GDM1 (cell line): ENCODE results near the gene AMT.
A peak's percentile ranks its signal among the peaks of the same experiment; 100 is the strongest.
"Not testable (repeated sequence)": the region's sequence is repeated elsewhere in the genome, so short reads cannot be mapped to it uniquely, and the experiment has no call there.

Source experiments
- DNase-seq: peaks from one replicate; lab custom pipeline; 2025; lab: John Stamatoyannopoulos, UW

The AMT gene

DNA sequence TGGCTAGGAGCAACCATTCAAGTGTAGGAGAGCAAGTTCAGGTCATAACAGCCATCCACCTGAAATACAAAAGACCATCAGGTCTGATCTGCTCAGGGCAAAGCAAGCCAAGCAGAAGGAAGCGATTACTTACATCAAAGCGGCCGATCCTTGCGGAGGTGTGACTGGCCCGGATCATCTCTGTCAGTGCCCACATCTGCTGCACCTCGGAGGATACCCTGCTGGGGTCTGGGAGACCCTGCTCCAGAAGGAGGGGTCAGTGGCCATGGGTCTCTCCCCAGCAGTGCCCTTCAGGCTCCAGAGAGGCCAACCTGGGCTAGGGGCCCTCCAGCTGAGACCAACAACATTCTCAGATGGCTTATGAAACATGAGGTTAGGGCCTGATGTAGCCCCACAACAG lies 2.5 kb upstream of the AMT start:
- no peak for DNase-seq

GRCh38 chr3:49421890-49422378 lies 339 bp downstream of the AMT start:
- DNase-seq, result no peak

DNA sequence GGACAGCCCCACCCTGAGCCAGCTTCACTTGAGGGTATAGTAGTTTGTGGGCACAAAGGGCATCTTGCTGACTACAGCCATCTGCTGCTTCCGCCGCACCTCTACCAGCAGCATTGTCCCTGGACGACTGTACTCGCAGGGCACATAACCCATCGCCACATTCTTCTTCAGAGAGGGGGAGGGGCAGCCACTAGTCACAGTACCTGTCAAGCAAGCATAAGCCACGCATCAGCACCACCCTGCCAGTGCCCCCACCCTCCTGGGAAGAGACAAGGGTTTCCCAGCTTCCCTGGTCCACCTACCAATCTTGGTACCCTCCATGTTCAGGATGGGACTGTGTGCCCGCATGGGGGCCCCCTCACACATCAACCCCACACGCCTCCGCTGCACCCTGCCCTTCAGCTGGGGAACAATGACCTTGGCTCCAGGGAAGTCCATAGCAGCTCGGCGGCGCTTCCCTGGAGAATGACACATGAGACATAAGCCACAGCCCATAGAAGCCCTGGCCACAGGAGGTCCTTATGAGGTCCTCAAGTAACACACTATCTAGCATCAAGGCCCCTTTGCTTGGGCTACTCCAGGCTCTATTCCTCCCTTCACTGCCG lies 4.7 kb downstream of the AMT start:
- no peak for DNase-seq

- no peak for DNase-seq
These were observed 5.4 kb downstream of the AMT start for GRCh38 chr3:49416867-49417266.

DNA sequence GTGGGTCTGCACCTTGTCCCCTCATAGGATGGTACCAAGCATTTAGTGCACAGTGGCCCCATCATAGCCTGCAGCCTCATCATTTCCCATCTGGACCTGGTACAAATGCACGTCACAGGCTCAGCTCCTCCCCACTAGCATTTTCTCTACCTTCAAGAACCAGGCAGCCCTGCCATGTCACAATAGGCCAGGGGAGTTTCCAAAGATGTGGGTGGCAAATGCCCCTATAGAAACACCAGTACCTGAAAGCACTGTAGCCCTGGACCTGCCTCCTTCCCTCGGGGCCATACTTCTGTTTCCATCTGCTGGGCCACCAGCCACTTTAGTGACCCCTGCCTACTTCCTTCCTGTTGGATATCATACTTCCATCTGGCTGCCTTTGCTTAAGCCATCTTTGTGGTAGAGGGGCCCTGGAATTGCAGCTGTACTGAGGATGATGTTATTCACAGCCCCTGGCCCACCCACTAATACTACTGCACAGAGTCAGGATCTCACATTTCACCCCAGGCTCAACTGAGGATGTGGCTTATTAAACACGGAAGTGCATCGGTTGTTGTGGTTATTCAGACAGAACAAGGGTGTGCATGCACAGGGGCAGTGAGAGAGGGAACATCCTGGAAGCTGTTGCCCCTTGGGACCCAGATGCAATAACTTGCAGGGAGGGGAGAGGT lies 6.2 kb downstream of the AMT start:
- peak; percentile 66 for DNase-seq

DNA sequence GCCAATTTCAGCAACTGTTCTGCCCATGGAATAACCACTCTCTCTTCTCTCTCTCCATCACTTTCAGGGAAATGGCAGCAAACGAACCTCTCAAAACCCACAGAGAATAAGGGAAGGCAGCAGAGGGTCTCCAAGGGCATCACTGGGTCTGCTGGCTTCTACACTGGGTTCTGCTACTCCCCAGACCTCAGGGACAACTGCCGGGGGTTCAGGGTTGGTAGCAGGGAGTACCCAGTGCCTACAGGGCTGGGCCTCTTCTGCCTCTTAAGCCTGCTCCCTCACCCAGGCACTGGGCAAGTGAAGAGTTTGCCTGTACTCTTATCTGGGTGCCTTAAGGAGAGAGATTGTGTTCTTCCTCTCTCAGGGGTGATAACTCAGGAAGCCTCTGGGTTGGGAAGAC lies 7.5 kb downstream of the AMT start:
- no peak for DNase-seq

DNA sequence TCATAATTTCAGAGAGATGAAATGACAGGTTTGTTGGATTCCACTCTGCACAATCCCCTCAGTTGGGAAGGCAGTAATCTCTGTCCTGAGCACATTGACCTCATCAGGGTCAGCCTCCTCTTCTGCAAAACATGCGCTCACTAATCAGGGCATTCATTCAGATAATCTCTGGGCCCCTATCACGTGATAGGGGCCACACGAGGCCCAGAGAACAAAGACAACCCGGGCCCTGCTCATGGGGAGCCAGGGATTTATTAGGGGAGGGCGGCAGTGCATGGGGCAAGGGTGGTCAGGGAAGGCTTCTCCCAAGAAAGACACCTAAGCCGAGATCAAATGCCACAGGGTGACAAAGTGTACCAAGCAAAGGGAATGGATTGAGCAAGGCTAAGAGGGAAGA lies 8.9 kb downstream of the AMT start:
- DNase-seq, result no peak

DNA sequence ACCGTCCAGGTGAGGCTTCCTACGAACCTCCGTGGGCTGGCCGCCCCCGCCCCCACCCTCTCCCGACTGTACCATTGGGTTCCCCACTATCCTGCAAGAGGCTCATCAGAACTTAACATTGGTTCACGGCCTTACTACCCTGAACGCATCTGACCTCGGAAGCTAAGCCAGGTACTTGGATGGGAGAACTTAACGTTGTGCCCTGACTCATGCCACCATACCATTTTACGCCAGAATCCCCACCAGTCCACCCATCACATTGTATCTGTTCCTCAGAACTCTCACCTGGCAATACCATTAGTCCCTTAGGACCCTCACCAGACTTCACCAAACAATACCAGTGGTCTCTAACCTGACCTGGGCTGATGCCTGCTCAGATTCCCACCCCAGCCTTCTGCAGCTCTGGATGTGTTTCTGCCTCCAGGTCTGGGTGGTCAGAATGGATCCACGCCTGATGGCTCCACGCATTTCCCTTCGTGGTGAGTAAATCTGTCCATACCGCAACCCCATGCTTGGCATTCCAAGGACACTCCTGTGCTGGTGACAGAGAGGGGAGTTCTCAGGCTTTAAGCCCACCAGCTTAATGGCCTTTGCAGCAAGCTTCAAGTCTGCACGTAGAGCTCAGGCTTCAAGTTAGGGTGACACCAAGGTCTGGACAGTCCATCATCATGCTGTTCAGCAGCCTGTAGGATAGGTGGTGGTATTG lies 9.5 kb downstream of the AMT start:
- DNase-seq, result no peak

- peak; percentile 99 for DNase-seq
These were observed 10.2 kb downstream of the AMT start, which contains the start of the genes RHOA and TCTA for GRCh38 chr3:49411968-49412631. RHOA (minus strand) TSS chr3:49411976; CDS start chr3:49375589, 36,387 bp downstream. TCTA (plus strand) TSS chr3:49412423; CDS start chr3:49412427, 4 bp downstream.

DNA sequence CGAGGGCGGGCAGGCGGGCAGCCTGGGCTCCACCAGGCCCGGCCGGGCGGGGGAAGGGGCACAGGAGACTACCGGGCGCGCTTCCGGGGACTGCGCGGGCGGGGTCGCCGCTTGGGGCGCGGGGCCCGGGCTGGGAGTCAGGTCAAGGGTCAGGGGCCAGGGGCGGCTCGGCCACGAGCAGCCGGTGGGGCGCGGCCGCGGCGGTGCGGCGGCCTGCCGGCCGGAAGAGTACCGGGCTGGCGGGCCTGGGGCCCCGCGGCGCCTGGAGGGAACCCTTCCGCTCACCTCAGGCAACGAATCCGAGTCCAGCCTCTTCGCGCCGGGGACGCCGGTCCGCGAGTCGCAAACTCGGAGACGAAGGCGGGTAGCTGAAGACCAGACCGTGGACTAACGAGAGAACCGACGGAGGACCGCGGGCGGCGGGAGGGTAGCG lies 10.7 kb downstream of the AMT start:
- DNase-seq, result no peak

DNA sequence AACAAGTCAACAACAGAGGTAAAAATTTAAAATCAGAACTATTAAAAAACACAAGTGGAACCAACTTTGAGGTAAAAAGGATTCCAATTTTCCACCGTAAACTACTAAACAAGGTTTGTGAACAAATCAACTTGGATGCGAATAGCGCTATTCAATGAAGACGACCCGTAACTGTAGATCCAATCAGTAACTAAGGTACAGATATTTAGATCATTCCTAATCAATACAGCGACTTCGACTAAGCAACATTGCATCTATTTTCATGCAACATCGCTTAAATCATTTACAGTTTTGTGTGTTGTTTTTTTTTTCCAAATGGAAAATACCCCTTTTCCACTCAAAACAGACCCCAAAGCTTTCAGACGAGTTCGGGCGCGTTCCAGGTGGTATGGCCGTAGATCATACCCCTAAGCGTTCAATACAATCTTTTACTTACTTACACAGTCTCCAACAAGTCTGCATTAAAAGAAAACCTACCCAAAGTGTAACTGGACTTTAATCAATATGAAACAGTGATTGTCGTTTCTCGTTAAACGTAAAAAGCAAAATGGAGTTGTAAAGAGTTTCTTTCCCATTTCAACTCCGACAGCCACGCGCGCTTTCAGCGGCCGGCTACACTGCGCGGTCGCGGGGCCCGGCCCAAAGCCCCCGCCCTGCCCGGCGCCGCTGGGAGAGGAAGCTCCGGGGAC lies 11.3 kb downstream of the AMT start:
- no peak for DNase-seq

DNA sequence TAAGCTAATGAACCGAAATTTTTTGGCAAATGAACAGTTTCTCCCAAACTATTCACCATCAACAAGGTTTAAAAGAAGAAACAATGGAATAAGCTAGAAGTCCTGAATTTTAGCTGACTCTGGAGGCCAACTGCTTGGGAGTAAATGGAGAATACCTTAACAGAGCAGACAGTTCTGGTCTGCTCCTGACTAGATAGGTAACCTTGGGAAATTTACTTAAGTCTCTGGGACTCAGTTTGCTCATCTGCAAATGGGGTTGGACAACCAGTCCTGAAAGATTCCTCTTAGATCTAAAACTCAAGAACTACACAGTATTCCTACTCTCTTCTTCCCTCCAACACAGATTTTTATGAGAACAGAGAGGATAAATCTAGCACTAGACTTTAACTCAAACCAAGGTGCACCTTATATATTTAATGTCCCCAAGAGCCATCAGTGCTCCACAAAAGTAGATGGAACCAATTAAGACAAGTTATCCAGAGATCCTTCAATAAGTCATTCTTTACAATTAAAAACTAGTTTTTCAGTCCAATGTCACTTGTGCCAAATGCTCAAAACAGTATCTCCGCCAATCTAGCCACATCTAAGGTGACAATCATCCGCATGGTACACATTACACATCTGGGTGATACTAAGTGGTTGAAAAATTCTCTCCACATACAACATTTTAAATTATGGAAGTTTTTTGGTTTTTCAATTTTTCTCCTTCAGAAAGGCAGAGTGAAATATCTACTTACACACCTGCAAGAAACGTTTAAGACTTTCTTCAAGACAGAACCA lies 12.0 kb downstream of the AMT start:
- no peak for DNase-seq

- no peak for DNase-seq
These were observed 15.4 kb downstream of the AMT start for GRCh38 chr3:49406571-49407565.

DNA sequence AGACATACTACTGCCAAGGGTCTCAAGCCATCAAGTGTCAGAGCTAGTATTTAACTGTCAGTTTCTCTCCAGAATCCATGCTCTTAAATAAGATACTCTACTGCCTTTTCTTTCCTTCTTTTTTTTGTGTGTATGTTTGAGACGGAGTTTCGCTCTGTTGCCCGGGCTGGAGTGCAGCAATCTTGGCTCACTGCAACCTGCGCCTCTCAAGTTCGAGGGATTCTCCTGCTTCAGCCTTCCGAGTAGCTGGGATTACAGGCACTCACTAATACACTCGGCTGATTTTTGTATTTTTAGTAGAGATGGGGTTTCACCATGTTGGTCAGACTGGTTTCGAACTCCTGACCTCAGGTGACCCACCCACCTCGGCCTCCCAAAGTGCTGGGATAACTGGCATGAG lies 16.7 kb downstream of the AMT start:
- not testable (repeated sequence) for DNase-seq

DNA sequence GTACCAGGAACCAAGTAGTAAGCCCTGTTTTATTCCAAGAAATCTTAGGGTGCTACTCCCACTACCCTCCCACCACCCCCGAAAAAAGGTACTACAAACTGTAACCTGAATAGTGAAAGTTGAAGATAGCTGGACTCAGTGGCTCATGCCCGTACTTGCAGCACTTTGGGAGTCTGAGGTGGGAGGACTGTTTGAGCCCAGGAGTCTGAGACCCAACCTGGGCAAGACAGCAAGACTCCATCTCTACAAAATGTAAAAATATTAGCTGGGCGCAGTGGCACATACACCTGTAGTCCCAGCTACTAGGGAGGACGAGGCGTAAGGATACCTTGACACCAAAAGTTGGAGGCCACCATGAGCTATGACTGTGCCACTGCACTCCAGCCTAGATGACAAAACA lies 18.4 kb downstream of the AMT start:
- DNase-seq, result no peak

DNA sequence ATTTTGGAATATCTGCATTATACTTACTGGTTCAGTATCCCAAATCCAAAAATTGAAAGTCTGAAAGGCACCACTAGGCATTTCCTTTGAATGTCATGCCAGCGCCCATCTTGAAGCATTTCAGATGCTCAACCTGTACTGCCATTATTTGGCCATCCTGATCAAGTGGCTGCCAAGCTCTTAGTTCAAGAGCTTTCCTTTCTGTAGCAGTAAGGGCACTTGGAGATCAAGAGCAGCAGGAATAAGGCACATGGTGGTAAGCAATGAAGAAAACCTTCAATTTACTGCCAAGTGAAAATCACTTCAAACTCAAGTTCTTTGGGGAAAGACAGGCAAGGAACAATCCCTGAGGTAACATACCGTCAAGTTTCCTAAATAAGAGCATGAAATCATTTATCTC lies 20.5 kb downstream of the AMT start:
- no peak for DNase-seq

GRCh38 chr3:49399461-49399860 lies 22.8 kb downstream of the AMT start:
- DNase-seq, result no peak

DNA sequence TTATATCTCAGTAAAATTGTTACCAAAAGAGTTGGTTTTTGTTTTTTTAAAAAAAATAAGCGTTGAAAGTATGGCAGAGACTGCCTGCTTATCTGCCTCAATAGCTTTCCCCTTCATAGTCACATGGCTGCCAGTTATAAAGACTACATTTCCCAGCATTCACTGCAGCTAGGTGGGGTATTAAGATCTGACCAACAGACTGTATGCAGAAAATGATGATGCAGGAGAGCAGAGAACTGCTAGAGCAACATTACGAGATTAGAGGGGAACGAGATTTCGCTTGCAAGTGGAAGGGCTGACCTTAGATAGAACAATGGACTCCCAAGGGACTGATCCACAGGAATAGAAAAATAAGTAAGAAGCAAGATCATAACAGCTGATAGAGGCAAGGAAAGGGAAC lies 24.8 kb downstream of the AMT start:
- no peak for DNase-seq

DNA sequence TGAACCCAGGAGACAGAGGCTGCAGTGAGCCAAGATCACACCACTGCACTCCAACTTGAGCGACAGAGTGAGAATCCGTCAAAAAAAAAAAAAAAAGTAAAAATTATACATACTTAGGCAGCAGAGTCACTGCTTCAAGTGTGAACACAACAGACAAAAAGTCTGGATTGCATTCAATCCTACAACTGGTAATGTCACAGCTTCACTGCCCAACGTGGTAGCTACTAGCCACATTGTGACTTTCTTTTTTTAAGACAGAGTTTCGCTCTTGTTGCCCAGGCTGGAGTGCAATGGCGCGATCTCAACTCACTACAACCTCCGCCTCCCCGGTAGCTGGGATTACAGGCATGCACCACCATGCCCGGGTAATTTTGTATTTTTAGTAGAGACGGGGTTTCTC lies 31.0 kb downstream of the AMT start:
- not testable (repeated sequence) for DNase-seq

DNA sequence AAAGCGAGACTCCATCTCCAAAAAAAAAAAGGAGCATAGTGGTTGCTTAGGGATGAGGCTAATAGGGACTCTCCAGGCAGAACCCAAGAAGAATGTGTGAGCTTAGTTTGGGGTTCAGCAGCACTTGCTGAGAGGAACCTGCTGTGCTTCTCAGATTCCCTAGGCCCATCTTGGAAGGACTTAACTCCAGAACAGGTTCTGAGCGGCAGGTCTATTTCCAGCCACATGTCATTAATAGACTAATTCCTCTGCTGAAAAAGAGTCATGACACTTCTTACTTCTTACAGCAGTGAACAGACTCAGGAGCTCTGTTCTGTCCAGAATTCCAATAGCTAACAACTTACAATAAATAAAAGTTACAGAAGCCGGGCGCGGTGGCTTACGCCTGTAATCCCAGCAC lies 33.0 kb downstream of the AMT start:
- DNase-seq, result no peak
